Measurements from ENCODE around the gene FGGY.
"Not testable (repeated sequence)": the region's sequence is repeated elsewhere in the genome, so short reads cannot be mapped to it uniquely, and the experiment has no call there.

FGGY gene

GRCh38 chr1:59718989-59719360 is 422.1 kb downstream of the FGGY start:
- no peak for DNase-seq

GRCh38 chr1:59720326-59721115 is 423.6 kb downstream of the FGGY start:
- no peak for DNase-seq

GRCh38 chr1:59730302-59730701 is 433.4 kb downstream of the FGGY start:
- no peak for DNase-seq

GRCh38 chr1:59730759-59731478 is 434.0 kb downstream of the FGGY start:
- no peak for DNase-seq

- DNase-seq = no peak
Measured at GRCh38 chr1:59731591-59731990, 434.7 kb downstream of the FGGY start.

GRCh38 chr1:59732214-59732955 is 435.5 kb downstream of the FGGY start:
- DNase-seq = no peak

- DNase-seq = no peak
Measured at GRCh38 chr1:59733443-59734141, 436.7 kb downstream of the FGGY start.

- DNase-seq = not testable (repeated sequence)
Measured at GRCh38 chr1:59735927-59736326, 439.0 kb downstream of the FGGY start.

- DNase-seq = no peak
Measured at GRCh38 chr1:59736744-59737143, 439.9 kb downstream of the FGGY start.

- DNase-seq = no peak
Measured at GRCh38 chr1:59737638-59738037, 440.7 kb downstream of the FGGY start.

- DNase-seq = no peak
Measured at GRCh38 chr1:59738152-59738551, 441.3 kb downstream of the FGGY start.

GRCh38 chr1:59738591-59739015 is 441.7 kb downstream of the FGGY start:
- no peak for DNase-seq

GRCh38 chr1:59739111-59739510 is 442.2 kb downstream of the FGGY start:
- DNase-seq = no peak

- no peak for DNase-seq
Measured at GRCh38 chr1:59742526-59742925, 445.6 kb downstream of the FGGY start.

- DNase-seq = no peak
Measured at GRCh38 chr1:59743324-59744091, 446.6 kb downstream of the FGGY start.

GRCh38 chr1:59747420-59748024 is 450.6 kb downstream of the FGGY start:
- no peak for DNase-seq

- no peak for DNase-seq
Measured at GRCh38 chr1:59748123-59748522, 451.2 kb downstream of the FGGY start.

GRCh38 chr1:59750328-59751003 is 453.6 kb downstream of the FGGY start:
- no peak for DNase-seq

- no peak for DNase-seq
Measured at GRCh38 chr1:59751004-59751395, 454.1 kb downstream of the FGGY start.

- no peak for DNase-seq
Measured at GRCh38 chr1:59751801-59752200, 454.9 kb downstream of the FGGY start.

All from NCI-H2107 (cell line).